Lower leg skin (tissue), 4 donors: ENCODE measurements around the gene KRTAP9-6. TPM values are rescaled to one million over a fixed set of nuclear protein-coding genes. Genes with fewer than 3 reads are reported as not detected.

Experiments
- DNase-seq, 2 donors: peaks; one replicate each; pipeline ENCODE4 v3.0.0-alpha.2; 2019; ENCODE audit warnings: low spot score in 2 of 2
- H3K4me3 ChIP-seq: fragments of 200-600 bp; sonication (generic); 2 replicates; pipeline ENCODE4 v1.5.1; 2017; ENCODE audit warnings: mild to moderate bottlenecking, low read depth; ENCODE audit not compliant: poor library complexity, severe bottlenecking
- CTCF ChIP-seq, 3 donors: fragments of 450-650 bp; IDR thresholded peaks; one replicate each; pipeline ENCODE4 v1.5.1; 2016; ENCODE audit warnings: antibody characterized with exemption in 3 of 3, mild to moderate bottlenecking in 3 of 3, moderate library complexity in 2 of 3
- POLR2A ChIP-seq, 2 donors: fragments of 450-650 bp; IDR thresholded peaks; one replicate each; pipeline ENCODE4 v1.6.1; 2016 to 2017; ENCODE audit warnings: antibody characterized with exemption in 2 of 2, mild to moderate bottlenecking in 1 of 2, moderate library complexity in 1 of 2
- WGBS, 2 donors: methylation state at CpG; one replicate each; pipeline ENCODE4 v1.1.5; 2018; 5-methylcytosine and 5-hydroxymethylcytosine counted together
- intact Hi-C: fragments of 100-400 bp; cut with DNase I; formaldehyde crosslinking; loops from one replicate; pipeline ENCODE4 v1.15.0; 2023; ENCODE audit warnings: low total_unique reads
- total RNA-seq, 4 donors: library from RNA; depleted of rRNA; stranded (reverse); fragments of >200 nt; gene quantifications; one replicate each; pipeline ENCODE4 v1.1.0, GENCODE V29; 2016

The KRTAP9-6 gene
- total RNA-seq, 4 donors from 2014 or later: 0.38 to 0.62 TPM; not detected in 2

- 44 to 47% methylated on average over 1 of the region's 1 CpG for WGBS, 2 donors
- DNase-seq: no peak
- intact Hi-C loops: no loop called here
- H3K4me3 ChIP-seq: no peak overlapping the region
- TF ChIP-seq CTCF (IDR thresholded peaks at IDR 0.05) (no peak), POLR2A (IDR thresholded peaks at IDR 0.05) (no peak)
These were observed 28.8 kb downstream of the KRTAP9-6 start for GRCh38 chr17:41294016-41294415.

- 19 to 23% methylated on average over 1 of the region's 1 CpG for WGBS, 2 donors
- no peak for DNase-seq
- no peak overlapping the region for H3K4me3 ChIP-seq
- intact Hi-C loops: no loop called here
- no peak for TF ChIP-seq POLR2A (IDR thresholded peaks at IDR 0.05)
- no peak for TF ChIP-seq CTCF (IDR thresholded peaks at IDR 0.05)
These were observed 31.7 kb downstream of the KRTAP9-6 start for GRCh38 chr17:41296846-41297245.

DNA sequence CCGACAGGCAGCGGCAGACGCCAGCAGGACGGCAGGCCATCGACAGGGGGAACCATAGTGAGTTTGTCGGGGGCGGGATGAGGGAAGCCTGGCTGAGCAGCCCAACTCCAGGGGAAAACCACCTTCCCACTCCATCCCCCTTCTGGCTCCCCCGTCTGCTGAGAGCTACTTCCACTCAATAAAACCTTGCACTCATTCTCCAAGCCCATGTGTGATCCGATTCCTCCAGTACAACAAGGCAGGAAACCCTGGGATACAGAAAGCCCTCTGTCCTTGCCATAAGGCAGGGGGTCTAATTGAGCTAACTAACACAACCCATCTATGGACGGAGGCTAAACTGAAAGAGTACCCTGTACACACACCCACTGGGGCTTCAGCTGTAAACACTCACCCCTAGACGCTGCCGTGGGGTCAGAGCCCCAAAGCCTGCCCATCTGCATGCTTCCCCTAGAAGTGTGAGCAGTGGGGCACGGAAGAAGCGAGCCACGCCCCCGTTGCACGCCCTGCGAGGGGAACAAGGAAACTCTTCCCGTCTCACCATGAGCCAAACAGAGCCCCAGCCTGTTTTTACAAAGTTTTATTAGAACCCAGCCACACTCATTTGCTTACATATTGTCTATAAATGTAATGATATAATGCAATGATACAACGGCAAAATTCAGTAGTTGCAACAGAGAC, 33.4 kb downstream of the KRTAP9-6 start:
- DNase-seq: no peak
- intact Hi-C loops: no loop called here
- 93 to 96% methylated on average over 20 of the region's 20 CpGs for WGBS, 2 donors
- H3K4me3 ChIP-seq: no peak overlapping the region
- TF ChIP-seq POLR2A (IDR thresholded peaks at IDR 0.05) (no peak), CTCF (IDR thresholded peaks at IDR 0.05) (no peak)

GRCh38 chr17:41301204-41301790, 36.1 kb downstream of the KRTAP9-6 start:
- intact Hi-C loops: no loop called here
- no peak for DNase-seq
- 50 to 56% methylated on average over 5 of the region's 5 CpGs for WGBS, 2 donors
- TF ChIP-seq CTCF (IDR thresholded peaks at IDR 0.05) (no peak), POLR2A (IDR thresholded peaks at IDR 0.05) (no peak)
- no peak overlapping the region for H3K4me3 ChIP-seq

- 29 to 49% methylated on average over 10 to 11 of the region's 11 CpGs for WGBS, 2 donors
- intact Hi-C loops: no loop called here
- DNase-seq: no peak
- no peak within 1 kb of the TSS for H3K4me3 ChIP-seq
- no peak for TF ChIP-seq POLR2A (IDR thresholded peaks at IDR 0.05)
- TF ChIP-seq CTCF (IDR thresholded peaks at IDR 0.05): no peak
These were observed 37.0 kb downstream of the KRTAP9-6 start, which contains the start of gene KRTAP29-1 for GRCh38 chr17:41301916-41302901. TSS of gene KRTAP29-1 (minus strand) at chr17:41302851. CDS start at chr17:41302851, 0 bp downstream.
